ENCODE measurements around the gene NEK5.

- TF ChIP-seq POLR2A (IDR thresholded peaks at IDR 0.05) (no peak), CTCF (IDR thresholded peaks at IDR 0.05) (no peak), POLR2AphosphoS5 (IDR thresholded peaks at IDR 0.05) (peak in 1 of 3 donors; percentile 50)
Observed at GRCh38 chr13:51997641-51998330, 131.1 kb downstream of the NEK5 start.

Measured in stomach (tissue), 4 donors.